WTC11 (cell line): ENCODE measurements around the gene DHCR7.

Experiments used
- NFYB ChIP-seq: sonication (generic); formaldehyde crosslinking; conservative IDR thresholded peaks from 2 replicates; pipeline ENCODE4 v1.8.0; 2022; ENCODE audit warnings: low read depth, missing genetic modification reagents
- TF ChIP-seq, protein P1 (sequence below): fragments of 200-600 bp; IDR thresholded peaks from 2 replicates; pipeline ENCODE4 v1.8.0; 2022; ENCODE audit warnings: antibody characterized with exemption

DNA sequence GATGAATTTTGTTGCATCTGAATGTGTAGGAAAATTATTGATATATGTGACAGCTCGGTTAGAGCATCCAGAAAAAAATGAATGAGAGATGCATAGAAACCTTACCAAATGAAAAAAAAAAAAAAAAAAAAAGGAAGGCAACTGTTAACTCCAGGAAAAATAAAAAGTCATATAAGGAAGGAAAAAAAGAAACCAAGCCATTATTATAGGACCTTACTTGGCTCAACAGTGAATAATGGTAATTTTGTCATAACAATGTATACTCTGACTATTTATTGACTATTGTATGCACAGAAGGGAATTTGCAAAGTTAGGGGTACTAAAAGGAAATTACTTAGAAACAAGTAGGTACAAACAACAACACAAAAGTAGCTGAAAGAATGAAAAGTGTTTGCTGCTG lies 2.0 kb downstream of the DHCR7 start:
- TF ChIP-seq NFYB = no peak
- TF ChIP-seq, protein P1, sequence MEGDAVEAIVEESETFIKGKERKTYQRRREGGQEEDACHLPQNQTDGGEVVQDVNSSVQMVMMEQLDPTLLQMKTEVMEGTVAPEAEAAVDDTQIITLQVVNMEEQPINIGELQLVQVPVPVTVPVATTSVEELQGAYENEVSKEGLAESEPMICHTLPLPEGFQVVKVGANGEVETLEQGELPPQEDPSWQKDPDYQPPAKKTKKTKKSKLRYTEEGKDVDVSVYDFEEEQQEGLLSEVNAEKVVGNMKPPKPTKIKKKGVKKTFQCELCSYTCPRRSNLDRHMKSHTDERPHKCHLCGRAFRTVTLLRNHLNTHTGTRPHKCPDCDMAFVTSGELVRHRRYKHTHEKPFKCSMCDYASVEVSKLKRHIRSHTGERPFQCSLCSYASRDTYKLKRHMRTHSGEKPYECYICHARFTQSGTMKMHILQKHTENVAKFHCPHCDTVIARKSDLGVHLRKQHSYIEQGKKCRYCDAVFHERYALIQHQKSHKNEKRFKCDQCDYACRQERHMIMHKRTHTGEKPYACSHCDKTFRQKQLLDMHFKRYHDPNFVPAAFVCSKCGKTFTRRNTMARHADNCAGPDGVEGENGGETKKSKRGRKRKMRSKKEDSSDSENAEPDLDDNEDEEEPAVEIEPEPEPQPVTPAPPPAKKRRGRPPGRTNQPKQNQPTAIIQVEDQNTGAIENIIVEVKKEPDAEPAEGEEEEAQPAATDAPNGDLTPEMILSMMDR = no peak
